Astrocyte of the cerebellum (primary cell): ENCODE data around the gene HOXA2.

Source experiments
- DNase-seq: peaks from one replicate; pipeline ENCODE4 v3.0.0-alpha.2; 2011; ENCODE audit warnings: low read depth
- H3K4me3 ChIP-seq: 2 replicates; pipeline ENCODE4 v1.5.1; 2011; ENCODE audit warnings: mild to moderate bottlenecking, low read depth, low read length, moderate library complexity
- CTCF ChIP-seq: IDR thresholded peaks from 2 replicates; pipeline ENCODE4 v1.5.1; 2012; ENCODE audit warnings: low read length, low read depth, moderate library complexity, mild to moderate bottlenecking; ENCODE audit errors: missing control alignments
- in situ Hi-C: cut with HindIII; loops from 2 replicates; pipeline ENCODE4 v1.10.0; 2017; ENCODE audit warnings: low sequenced_read_pairs

The HOXA2 gene

GRCh38 chr7:27098578-27099451 is 3.7 kb downstream of the HOXA2 start:
- TF ChIP-seq CTCF = no peak
- in situ Hi-C loops = no loop called here
- no peak for DNase-seq
- H3K4me3 ChIP-seq = peak overlapping the region; percentile 91

GRCh38 chr7:27097686-27098577 is 4.6 kb downstream of the HOXA2 start:
- no peak for TF ChIP-seq CTCF
- DNase-seq = no peak
- in situ Hi-C loops = no loop called here
- peak overlapping the region; percentile 91 for H3K4me3 ChIP-seq

- in situ Hi-C loops = no loop called here
- peak overlapping the region; percentile 91 for H3K4me3 ChIP-seq
- TF ChIP-seq CTCF = no peak
- no peak for DNase-seq
Observed at GRCh38 chr7:27096768-27097514, 5.5 kb downstream of the HOXA2 start.

DNA sequence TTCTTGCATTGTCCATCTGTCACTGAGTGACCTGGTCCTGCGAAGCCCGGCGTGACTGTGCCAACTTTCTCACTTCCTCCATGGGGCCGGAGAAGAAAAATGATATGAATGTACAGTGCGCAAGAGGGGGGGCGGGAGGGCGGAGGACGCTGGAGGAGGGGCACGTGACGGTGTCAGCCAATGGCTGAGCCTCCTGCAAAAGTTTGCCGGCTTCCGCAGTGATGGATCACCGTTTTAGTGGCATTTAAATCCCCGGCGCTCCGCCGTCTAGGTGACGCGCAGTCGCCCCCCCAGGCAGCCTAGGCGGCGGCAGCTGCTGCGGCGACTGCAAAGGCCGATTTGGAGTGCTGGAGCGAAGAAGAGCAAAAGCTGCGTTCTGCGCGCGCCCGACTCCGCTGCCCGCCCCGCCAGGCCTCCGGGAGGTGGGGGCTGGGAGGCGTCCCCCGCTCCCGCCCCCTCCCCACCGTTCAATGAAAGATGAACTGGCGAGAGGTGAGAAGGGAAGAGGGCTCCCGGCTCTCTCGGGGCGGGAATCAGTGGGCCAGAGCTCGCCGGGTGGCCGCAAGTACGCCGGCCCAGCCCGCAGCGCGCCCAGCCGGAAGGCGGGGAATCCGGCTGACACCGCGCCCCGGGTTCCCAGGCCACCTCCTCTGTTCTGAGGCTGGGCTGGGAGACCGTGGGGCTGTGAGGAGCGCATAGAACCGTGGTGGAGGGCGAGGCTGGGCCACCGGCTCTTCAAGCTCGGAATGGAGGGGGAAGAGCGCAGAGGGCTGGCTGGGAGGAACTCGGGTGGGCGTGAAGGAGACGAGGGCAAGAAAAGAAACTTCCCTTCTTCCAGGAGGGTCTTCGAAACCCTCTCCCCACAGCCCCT is 6.4 kb downstream of the HOXA2 start, which contains the start of gene HOXA1:
Gene HOXA1, minus strand, starts transcription at position 104 of the 871 bp plus-strand sequence. Its CDS starts 88 bp downstream, at position 16.
- in situ Hi-C loops = no loop called here
- H3K4me3 ChIP-seq = peak within 1 kb of the TSS; percentile 91
- TF ChIP-seq CTCF = no peak
- peak; percentile 79 for DNase-seq

- in situ Hi-C loops = no loop called here
- H3K4me3 ChIP-seq = peak overlapping the region; percentile 91
- DNase-seq = no peak
- no peak for TF ChIP-seq CTCF
Observed at GRCh38 chr7:27095050-27095896, 7.2 kb downstream of the HOXA2 start.
